GM23338 (cell line): ENCODE results near the gene COL1A1. TPM values are rescaled to one million over a fixed set of nuclear protein-coding genes. Genes with fewer than 3 reads are reported as not detected.

ENCODE experiments used
- ATAC-seq: fragments of 200-7000 bp; cut with Tn5 transposase; 3 replicates; pipeline ENCODE4 v1.9.1; 2020
- DNase-seq: peaks from one replicate; pipeline ENCODE4 v3.0.0-alpha.2; 2015; ENCODE audit warnings: low spot score
- H2AFZ ChIP-seq: fragments of 200-600 bp; sonication (generic); 2 replicates; pipeline ENCODE4 v1.8.0; 2016; ENCODE audit warnings: antibody characterized with exemption, mild to moderate bottlenecking, moderate library complexity
- H3F3A ChIP-seq: fragments of 200-600 bp; sonication (generic); replicated peaks from 2 replicates; pipeline ENCODE4 v1.8.0; 2017; ENCODE audit warnings: antibody characterized with exemption, mixed run types, low read depth
- H3K27ac ChIP-seq: fragments of 200-600 bp; sonication (generic); 2 replicates; pipeline ENCODE4 v1.6.1; 2016; ENCODE audit warnings: low read depth
- H3K27me3 ChIP-seq: fragments of 200-600 bp; sonication (generic); 2 replicates; pipeline ENCODE4 v1.8.0; 2016; ENCODE audit warnings: mild to moderate bottlenecking, mixed run types, moderate library complexity; ENCODE audit not compliant: insufficient read depth
- H3K36me3 ChIP-seq: fragments of 200-600 bp; sonication (generic); 2 replicates; pipeline ENCODE4 v1.8.0; 2016; ENCODE audit warnings: mild to moderate bottlenecking; ENCODE audit not compliant: insufficient read depth
- H3K4me1 ChIP-seq: fragments of 200-600 bp; sonication (generic); 2 replicates; pipeline ENCODE4 v1.8.0; 2016; ENCODE audit warnings: mild to moderate bottlenecking, moderate library complexity; ENCODE audit not compliant: insufficient read depth
- H3K4me2 ChIP-seq: fragments of 200-600 bp; sonication (generic); 2 replicates; pipeline ENCODE4 v1.7.1; 2017; ENCODE audit warnings: mixed run types
- H3K4me3 ChIP-seq: fragments of 200-600 bp; sonication (generic); 2 replicates; pipeline ENCODE4 v1.6.1; 2016; ENCODE audit warnings: mixed run types
- H3K79me2 ChIP-seq: fragments of 200-600 bp; sonication (generic); replicated peaks from 2 replicates; pipeline ENCODE4 v1.8.0; 2017; ENCODE audit warnings: mild to moderate bottlenecking; ENCODE audit not compliant: insufficient read depth
- H3K9me2 ChIP-seq: fragments of 200-600 bp; sonication (generic); 2 replicates; pipeline ENCODE4 v1.8.0; 2017; ENCODE audit not compliant: insufficient read depth
- H4K20me1 ChIP-seq: fragments of 200-600 bp; sonication (generic); replicated peaks from 2 replicates; pipeline ENCODE4 v1.8.0; 2017; ENCODE audit warnings: mild to moderate bottlenecking; ENCODE audit not compliant: insufficient read depth
- H3K27ac Mint-ChIP-seq: 2 replicates; pipeline ENCODE4 v1.8.0; 2020; ENCODE audit warnings: inconsistent platforms, mild to moderate bottlenecking, moderate library complexity, mixed read lengths
- H3K27me3 Mint-ChIP-seq: 3 replicates; pipeline ENCODE4 v1.8.0; 2022; ENCODE audit warnings: low read depth, mild to moderate bottlenecking, moderate library complexity, mixed read lengths, inconsistent platforms; ENCODE audit not compliant: insufficient read depth, poor library complexity
- H3K36me3 Mint-ChIP-seq: 3 replicates; pipeline ENCODE4 v1.8.0; 2021; ENCODE audit warnings: low read depth, mild to moderate bottlenecking, inconsistent platforms, moderate library complexity, mixed read lengths
- H3K4me1 Mint-ChIP-seq: 3 replicates; pipeline ENCODE4 v1.8.0; 2020; ENCODE audit warnings: mild to moderate bottlenecking, inconsistent platforms, mixed read lengths
- H3K4me3 Mint-ChIP-seq: 3 replicates; pipeline ENCODE4 v1.8.0; 2021; ENCODE audit warnings: moderate library complexity, mild to moderate bottlenecking, inconsistent platforms, mixed read lengths
- H3K9me3 Mint-ChIP-seq: 3 replicates; pipeline ENCODE4 v1.8.0; 2020; ENCODE audit warnings: moderate library complexity, mild to moderate bottlenecking, inconsistent platforms, mixed read lengths
- CREB1 ChIP-seq: fragments of 250-450 bp; sonication (Bioruptor Pico); IDR thresholded peaks from 2 replicates; pipeline ENCODE4 v1.5.0; 2020; ENCODE audit warnings: low read depth, mild to moderate bottlenecking, moderate library complexity
- EZH2 ChIP-seq: fragments of 200-600 bp; sonication (generic); IDR thresholded peaks from one replicate; pipeline ENCODE4 v1.8.0; 2017; ENCODE audit warnings: antibody characterized with exemption, mild to moderate bottlenecking, low read depth; ENCODE audit not compliant: unreplicated experiment
- EZH2phosphoT487 ChIP-seq: fragments of 200-600 bp; sonication (generic); IDR thresholded peaks from one replicate; pipeline ENCODE4 v1.8.1; 2018; ENCODE audit warnings: antibody characterized with exemption; ENCODE audit not compliant: unreplicated experiment
- JUNB ChIP-seq: IDR thresholded peaks from one replicate; pipeline ENCODE4 v1.6.1; 2016; ENCODE audit warnings: antibody characterized with exemption; ENCODE audit not compliant: unreplicated experiment
- NANOG ChIP-seq: IDR thresholded peaks from 2 replicates; pipeline ENCODE4 v1.6.1; 2016; ENCODE audit warnings: antibody characterized with exemption, borderline replicate concordance
- POLR2AphosphoS5 ChIP-seq: IDR thresholded peaks from 2 replicates; pipeline ENCODE4 v1.6.1; 2016; ENCODE audit warnings: antibody characterized with exemption, low read depth
- STAT1 ChIP-seq: IDR thresholded peaks from one replicate; pipeline ENCODE4 v1.6.1; 2016; ENCODE audit warnings: antibody characterized with exemption; ENCODE audit not compliant: unreplicated experiment
- ZNF114 ChIP-seq: fragments of 250-450 bp; sonication (Bioruptor Pico); IDR thresholded peaks from 2 replicates; pipeline ENCODE4 v1.5.0; 2020; ENCODE audit warnings: mild to moderate bottlenecking, moderate library complexity
- ZNF331 ChIP-seq: fragments of 250-450 bp; sonication (Bioruptor Pico); IDR thresholded peaks from 2 replicates; pipeline ENCODE4 v1.5.0; 2020; ENCODE audit warnings: low read depth, mild to moderate bottlenecking, moderate library complexity
- polyA plus RNA-seq: library from polyadenylated mRNA; unstranded; fragments of >200 nt; fragmentation: Nextera tagmentation; extraction: Ambion mirVana; gene quantifications from 2 replicates; pipeline ENCODE4 v1.2.1, GENCODE V29; 2016
- total RNA-seq: library from RNA; depleted of rRNA; stranded (reverse); fragments of >200 nt; shearing (Covaris generic); gene quantifications from 2 replicates; pipeline ENCODE4 v1.2.3, GENCODE V29; 2014
- TF ChIP-seq, protein P1 (sequence below): IDR thresholded peaks from 2 replicates; pipeline ENCODE4 v1.6.1; 2016; ENCODE audit warnings: antibody characterized with exemption
- TF ChIP-seq, protein P2 (sequence below), 2 experiments: fragments of 200-600 bp in 1 of 2; sonication (generic) in 1 of 2; conservative IDR thresholded peaks; 2 replicates each; pipeline versions ENCODE4 v1.5.1 to v1.6.1; 2016 to 2017; ENCODE audit warnings: antibody characterized with exemption in 2 of 2, low read depth in 2 of 2, mild to moderate bottlenecking in 2 of 2, moderate library complexity in 1 of 2
- TF ChIP-seq, protein P3 (sequence below): fragments of 250-450 bp; sonication (Bioruptor Pico); IDR thresholded peaks from 2 replicates; pipeline ENCODE4 v1.5.0; 2020; ENCODE audit warnings: mild to moderate bottlenecking, moderate library complexity

The COL1A1 gene
- total and polyA plus RNA-seq, 2 experiments from 2014 or later: 21.2 to 34.3 TPM

- peaks cover 4% of the 10 kb centered on the region; the same call in 1 of the 2 replicates for H3F3A ChIP-seq
- no peak for DNase-seq
- peaks cover 20% of the 10 kb centered on the region for H3K4me1 ChIP-seq
- no peak overlapping the region for H2AFZ ChIP-seq
- H3K36me3 Mint-ChIP-seq: peaks cover 25% of the 10 kb centered on the region
- ATAC-seq: no peak
- H3K27ac ChIP-seq: no peak overlapping the region
- H3K9me3 Mint-ChIP-seq: no peaks in the 10 kb centered on the region
- no peaks in the 10 kb centered on the region for H3K79me2 ChIP-seq
- TF ChIP-seq EZH2 (no peak), ZNF114 (CRISPR knock-in tag) (no peak), CREB1 (CRISPR knock-in tag) (no peak), ZNF331 (CRISPR knock-in tag) (no peak), POLR2AphosphoS5 (no peak)
- TF ChIP-seq, protein P1, sequence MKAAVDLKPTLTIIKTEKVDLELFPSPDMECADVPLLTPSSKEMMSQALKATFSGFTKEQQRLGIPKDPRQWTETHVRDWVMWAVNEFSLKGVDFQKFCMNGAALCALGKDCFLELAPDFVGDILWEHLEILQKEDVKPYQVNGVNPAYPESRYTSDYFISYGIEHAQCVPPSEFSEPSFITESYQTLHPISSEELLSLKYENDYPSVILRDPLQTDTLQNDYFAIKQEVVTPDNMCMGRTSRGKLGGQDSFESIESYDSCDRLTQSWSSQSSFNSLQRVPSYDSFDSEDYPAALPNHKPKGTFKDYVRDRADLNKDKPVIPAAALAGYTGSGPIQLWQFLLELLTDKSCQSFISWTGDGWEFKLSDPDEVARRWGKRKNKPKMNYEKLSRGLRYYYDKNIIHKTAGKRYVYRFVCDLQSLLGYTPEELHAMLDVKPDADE: no peak
- no peak overlapping the region for H3K4me3 Mint-ChIP-seq
- no peaks in the 10 kb centered on the region for H3K36me3 ChIP-seq
- peaks cover 36% of the 10 kb centered on the region for H3K4me1 Mint-ChIP-seq
- no peak overlapping the region for H3K4me3 ChIP-seq
- H3K27me3 ChIP-seq: peaks cover 30% of the 10 kb centered on the region
- no peaks in the 10 kb centered on the region for H4K20me1 ChIP-seq
- H3K27me3 Mint-ChIP-seq: peaks cover 28% of the 10 kb centered on the region
- no peak overlapping the region for H3K4me2 ChIP-seq
- H3K27ac Mint-ChIP-seq: no peak overlapping the region
- no peaks in the 10 kb centered on the region for H3K9me2 ChIP-seq
Measured at GRCh38 chr17:50146230-50146926, 55.1 kb downstream of the COL1A1 start.

DNA sequence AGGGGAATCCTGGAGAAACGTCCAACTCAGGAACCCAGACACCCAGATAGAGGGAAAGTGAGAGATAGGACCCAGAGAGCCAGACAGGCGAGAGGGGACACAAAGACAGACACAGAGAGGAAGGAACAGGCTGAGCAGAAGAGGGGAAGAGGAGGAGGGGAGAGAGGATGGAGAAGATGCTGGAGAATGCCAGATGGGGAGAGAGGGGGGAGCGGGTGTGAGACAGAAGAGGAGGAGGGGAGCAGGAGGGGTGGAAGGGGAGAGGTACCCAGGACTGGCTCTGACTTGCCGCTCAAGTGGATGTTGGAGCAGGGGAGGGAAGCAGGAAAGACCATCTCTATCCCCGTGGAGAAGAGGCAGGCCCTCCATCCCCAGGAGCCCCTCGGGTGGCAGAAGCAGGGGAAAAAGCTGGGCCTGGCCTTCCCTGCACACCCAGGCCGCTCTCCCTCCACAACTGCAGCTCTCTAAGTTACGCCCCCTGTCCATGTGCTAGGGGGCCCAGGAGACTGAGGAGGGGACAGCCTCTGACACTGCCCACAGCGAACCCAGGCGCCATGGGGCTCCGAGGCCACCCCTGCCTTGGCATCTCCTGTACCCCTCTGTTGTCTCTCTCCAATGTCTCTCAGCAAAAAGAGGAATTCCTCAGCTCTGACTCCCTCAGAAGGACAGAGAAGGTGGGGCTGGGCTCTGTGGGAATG, 55.8 kb downstream of the COL1A1 start:
- Histone ChIP-seq H2AFZ (no peak overlapping the region), H3K27me3 (peaks cover 30% of the 10 kb centered on the region), H3K9me2 (no peaks in the 10 kb centered on the region), H4K20me1 (no peaks in the 10 kb centered on the region), H3K4me1 (peaks cover 16% of the 10 kb centered on the region), H3K36me3 (no peaks in the 10 kb centered on the region), H3K79me2 (no peaks in the 10 kb centered on the region), H3F3A (no peaks in the 10 kb centered on the region), H3K4me2 (no peak overlapping the region), H3K27ac (no peak overlapping the region), H3K4me3 (no peak overlapping the region)
- Mint-ChIP-seq H3K4me3 (no peak overlapping the region), H3K9me3 (no peaks in the 10 kb centered on the region), H3K36me3 (peaks cover 28% of the 10 kb centered on the region), H3K4me1 (peaks cover 38% of the 10 kb centered on the region), H3K27me3 (peaks cover 30% of the 10 kb centered on the region), H3K27ac (no peak overlapping the region)
- ATAC-seq (no peak), DNase-seq (no peak)
- TF ChIP-seq, protein P2, sequence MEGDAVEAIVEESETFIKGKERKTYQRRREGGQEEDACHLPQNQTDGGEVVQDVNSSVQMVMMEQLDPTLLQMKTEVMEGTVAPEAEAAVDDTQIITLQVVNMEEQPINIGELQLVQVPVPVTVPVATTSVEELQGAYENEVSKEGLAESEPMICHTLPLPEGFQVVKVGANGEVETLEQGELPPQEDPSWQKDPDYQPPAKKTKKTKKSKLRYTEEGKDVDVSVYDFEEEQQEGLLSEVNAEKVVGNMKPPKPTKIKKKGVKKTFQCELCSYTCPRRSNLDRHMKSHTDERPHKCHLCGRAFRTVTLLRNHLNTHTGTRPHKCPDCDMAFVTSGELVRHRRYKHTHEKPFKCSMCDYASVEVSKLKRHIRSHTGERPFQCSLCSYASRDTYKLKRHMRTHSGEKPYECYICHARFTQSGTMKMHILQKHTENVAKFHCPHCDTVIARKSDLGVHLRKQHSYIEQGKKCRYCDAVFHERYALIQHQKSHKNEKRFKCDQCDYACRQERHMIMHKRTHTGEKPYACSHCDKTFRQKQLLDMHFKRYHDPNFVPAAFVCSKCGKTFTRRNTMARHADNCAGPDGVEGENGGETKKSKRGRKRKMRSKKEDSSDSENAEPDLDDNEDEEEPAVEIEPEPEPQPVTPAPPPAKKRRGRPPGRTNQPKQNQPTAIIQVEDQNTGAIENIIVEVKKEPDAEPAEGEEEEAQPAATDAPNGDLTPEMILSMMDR (conservative IDR thresholded peaks at IDR 0.05; ENCODE audit: low read depth in 2 of 2): no peak
- TF ChIP-seq EZH2phosphoT487 (no peak), JUNB (no peak), ZNF331 (CRISPR knock-in tag) (no peak), STAT1 (no peak), ZNF114 (CRISPR knock-in tag) (no peak), NANOG (no peak), EZH2 (no peak), POLR2AphosphoS5 (no peak)
- TF ChIP-seq, protein P3, sequence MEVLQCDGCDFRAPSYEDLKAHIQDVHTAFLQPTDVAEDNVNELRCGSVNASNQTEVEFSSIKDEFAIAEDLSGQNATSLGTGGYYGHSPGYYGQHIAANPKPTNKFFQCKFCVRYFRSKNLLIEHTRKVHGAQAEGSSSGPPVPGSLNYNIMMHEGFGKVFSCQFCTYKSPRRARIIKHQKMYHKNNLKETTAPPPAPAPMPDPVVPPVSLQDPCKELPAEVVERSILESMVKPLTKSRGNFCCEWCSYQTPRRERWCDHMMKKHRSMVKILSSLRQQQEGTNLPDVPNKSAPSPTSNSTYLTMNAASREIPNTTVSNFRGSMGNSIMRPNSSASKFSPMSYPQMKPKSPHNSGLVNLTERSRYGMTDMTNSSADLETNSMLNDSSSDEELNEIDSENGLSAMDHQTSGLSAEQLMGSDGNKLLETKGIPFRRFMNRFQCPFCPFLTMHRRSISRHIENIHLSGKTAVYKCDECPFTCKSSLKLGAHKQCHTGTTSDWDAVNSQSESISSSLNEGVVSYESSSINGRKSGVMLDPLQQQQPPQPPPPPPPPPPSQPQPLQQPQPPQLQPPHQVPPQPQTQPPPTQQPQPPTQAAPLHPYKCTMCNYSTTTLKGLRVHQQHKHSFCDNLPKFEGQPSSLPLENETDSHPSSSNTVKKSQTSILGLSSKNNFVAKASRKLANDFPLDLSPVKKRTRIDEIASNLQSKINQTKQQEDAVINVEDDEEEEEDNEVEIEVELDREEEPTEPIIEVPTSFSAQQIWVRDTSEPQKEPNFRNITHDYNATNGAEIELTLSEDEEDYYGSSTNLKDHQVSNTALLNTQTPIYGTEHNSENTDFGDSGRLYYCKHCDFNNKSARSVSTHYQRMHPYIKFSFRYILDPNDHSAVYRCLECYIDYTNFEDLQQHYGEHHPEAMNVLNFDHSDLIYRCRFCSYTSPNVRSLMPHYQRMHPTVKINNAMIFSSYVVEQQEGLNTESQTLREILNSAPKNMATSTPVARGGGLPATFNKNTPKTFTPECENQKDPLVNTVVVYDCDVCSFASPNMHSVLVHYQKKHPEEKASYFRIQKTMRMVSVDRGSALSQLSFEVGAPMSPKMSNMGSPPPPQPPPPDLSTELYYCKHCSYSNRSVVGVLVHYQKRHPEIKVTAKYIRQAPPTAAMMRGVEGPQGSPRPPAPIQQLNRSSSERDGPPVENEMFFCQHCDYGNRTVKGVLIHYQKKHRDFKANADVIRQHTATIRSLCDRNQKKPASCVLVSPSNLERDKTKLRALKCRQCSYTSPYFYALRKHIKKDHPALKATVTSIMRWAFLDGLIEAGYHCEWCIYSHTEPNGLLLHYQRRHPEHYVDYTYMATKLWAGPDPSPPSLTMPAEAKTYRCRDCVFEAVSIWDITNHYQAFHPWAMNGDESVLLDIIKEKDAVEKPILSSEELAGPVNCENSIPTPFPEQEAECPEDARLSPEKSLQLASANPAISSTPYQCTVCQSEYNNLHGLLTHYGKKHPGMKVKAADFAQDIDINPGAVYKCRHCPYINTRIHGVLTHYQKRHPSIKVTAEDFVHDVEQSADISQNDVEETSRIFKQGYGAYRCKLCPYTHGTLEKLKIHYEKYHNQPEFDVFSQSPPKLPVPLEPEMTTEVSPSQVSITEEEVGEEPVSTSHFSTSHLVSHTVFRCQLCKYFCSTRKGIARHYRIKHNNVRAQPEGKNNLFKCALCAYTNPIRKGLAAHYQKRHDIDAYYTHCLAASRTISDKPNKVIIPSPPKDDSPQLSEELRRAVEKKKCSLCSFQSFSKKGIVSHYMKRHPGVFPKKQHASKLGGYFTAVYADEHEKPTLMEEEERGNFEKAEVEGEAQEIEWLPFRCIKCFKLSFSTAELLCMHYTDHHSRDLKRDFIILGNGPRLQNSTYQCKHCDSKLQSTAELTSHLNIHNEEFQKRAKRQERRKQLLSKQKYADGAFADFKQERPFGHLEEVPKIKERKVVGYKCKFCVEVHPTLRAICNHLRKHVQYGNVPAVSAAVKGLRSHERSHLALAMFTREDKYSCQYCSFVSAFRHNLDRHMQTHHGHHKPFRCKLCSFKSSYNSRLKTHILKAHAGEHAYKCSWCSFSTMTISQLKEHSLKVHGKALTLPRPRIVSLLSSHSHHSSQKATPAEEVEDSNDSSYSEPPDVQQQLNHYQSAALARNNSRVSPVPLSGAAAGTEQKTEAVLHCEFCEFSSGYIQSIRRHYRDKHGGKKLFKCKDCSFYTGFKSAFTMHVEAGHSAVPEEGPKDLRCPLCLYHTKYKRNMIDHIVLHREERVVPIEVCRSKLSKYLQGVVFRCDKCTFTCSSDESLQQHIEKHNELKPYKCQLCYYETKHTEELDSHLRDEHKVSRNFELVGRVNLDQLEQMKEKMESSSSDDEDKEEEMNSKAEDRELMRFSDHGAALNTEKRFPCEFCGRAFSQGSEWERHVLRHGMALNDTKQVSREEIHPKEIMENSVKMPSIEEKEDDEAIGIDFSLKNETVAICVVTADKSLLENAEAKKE (CRISPR knock-in tag): no peak
